ENCODE measurements around the gene SERPINE2.

Gene SERPINE2

DNA sequence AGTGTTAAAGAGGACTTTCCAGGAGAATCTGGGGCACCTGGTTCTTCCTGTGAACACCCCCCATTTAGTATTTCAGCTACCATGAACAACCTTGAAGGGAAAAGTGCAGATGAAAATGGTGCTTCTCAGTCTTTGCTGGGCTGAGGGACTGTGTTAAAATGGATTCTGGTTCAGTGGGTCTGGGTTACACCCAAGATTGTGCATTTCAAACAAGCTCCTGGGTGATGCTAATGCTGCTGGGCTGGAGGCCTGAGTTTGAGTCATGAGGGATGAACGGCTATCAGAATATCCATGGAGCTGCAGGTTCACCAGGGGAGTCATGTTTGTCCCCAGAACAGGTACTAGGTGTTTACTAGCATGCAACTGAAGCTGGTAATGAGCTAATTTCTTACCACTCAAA, 57.8 kb downstream of the SERPINE2 start:
- TF ChIP-seq, protein P1, sequence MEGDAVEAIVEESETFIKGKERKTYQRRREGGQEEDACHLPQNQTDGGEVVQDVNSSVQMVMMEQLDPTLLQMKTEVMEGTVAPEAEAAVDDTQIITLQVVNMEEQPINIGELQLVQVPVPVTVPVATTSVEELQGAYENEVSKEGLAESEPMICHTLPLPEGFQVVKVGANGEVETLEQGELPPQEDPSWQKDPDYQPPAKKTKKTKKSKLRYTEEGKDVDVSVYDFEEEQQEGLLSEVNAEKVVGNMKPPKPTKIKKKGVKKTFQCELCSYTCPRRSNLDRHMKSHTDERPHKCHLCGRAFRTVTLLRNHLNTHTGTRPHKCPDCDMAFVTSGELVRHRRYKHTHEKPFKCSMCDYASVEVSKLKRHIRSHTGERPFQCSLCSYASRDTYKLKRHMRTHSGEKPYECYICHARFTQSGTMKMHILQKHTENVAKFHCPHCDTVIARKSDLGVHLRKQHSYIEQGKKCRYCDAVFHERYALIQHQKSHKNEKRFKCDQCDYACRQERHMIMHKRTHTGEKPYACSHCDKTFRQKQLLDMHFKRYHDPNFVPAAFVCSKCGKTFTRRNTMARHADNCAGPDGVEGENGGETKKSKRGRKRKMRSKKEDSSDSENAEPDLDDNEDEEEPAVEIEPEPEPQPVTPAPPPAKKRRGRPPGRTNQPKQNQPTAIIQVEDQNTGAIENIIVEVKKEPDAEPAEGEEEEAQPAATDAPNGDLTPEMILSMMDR (IDR thresholded peaks at IDR 0.05; ENCODE audit: insufficient read depth, low read depth, low read length, missing control alignments), result no peak
- no peak for DNase-seq (ENCODE audit: low read depth)
- H3K4me3 ChIP-seq (ENCODE audit: low read depth, low read length), result no peak overlapping the region

- TF ChIP-seq, protein P1 (IDR thresholded peaks at IDR 0.05; ENCODE audit: insufficient read depth, low read depth, low read length, missing control alignments), result no peak
- no peak for DNase-seq (ENCODE audit: low read depth)
- no peak overlapping the region for H3K4me3 ChIP-seq (ENCODE audit: low read depth, low read length)
Observed at GRCh38 chr2:223980803-223981202, 58.3 kb downstream of the SERPINE2 start.

DNA sequence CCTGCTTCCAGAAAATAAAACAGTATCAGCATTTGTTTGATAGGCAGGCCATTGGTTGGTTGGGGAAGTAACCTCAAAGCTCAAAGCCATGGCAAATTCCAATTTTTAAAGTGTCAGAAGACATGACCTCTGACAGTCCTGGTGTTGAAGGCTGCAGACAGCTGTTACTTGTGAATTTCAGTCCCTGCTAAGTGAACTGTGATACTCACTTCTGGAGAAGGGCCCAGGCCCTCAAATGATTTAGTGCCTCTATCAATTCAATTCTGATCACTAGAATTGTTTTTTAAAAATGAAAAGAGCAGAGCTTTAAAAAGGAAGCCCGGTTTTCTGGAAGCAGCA, 58.7 kb downstream of the SERPINE2 start:
- DNase-seq (ENCODE audit: low read depth), result no peak
- TF ChIP-seq, protein P1 (IDR thresholded peaks at IDR 0.05; ENCODE audit: insufficient read depth, low read depth, low read length, missing control alignments), result no peak
- no peak overlapping the region for H3K4me3 ChIP-seq (ENCODE audit: low read depth, low read length)

GRCh38 chr2:223979730-223980396, 59.2 kb downstream of the SERPINE2 start:
- no peak for DNase-seq (ENCODE audit: low read depth)
- no peak overlapping the region for H3K4me3 ChIP-seq (ENCODE audit: low read depth, low read length)
- TF ChIP-seq, protein P1 (IDR thresholded peaks at IDR 0.05; ENCODE audit: insufficient read depth, low read depth, low read length, missing control alignments), result no peak

GRCh38 chr2:223978451-223978850, 60.6 kb downstream of the SERPINE2 start:
- TF ChIP-seq, protein P1 (IDR thresholded peaks at IDR 0.05; ENCODE audit: insufficient read depth, low read depth, low read length, missing control alignments), result no peak
- H3K4me3 ChIP-seq (ENCODE audit: low read depth, low read length), result no peak overlapping the region
- no peak for DNase-seq (ENCODE audit: low read depth)

DNA sequence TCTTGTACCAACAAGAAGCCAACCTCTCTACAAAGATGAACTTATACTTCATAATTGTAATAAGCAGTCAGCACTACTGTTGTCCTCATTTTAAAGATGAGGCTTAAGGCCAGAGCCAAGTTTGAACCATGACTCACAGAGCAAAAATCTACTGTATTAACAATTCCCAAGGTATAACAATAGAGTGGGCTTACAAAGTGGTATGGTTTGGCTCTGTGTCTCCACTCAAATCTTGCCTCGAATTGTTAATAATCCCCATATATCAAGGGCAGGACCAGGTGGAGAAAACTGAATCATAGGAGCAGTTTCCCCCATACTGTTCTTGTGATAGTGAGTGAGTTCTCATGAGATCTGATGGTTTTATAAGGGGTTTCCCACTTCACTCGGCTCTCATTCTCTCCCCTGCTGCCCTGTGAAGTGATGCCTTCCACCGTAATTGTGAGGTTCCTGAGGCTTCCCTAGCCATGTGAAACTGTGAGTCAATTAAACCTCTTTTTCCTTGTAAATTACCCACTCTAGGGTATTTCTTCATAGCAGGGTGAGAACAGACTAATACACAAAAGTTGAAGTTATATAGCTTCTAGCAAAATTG, 62.4 kb downstream of the SERPINE2 start:
- TF ChIP-seq, protein P1 (IDR thresholded peaks at IDR 0.05; ENCODE audit: insufficient read depth, low read depth, low read length, missing control alignments), result no peak
- no peak overlapping the region for H3K4me3 ChIP-seq (ENCODE audit: low read depth, low read length)
- DNase-seq (ENCODE audit: low read depth), result no peak

GRCh38 chr2:223973606-223974005, 65.5 kb downstream of the SERPINE2 start:
- TF ChIP-seq, protein P1 (IDR thresholded peaks at IDR 0.05; ENCODE audit: insufficient read depth, low read depth, low read length, missing control alignments), result no peak
- DNase-seq (ENCODE audit: low read depth), result no peak
- H3K4me3 ChIP-seq (ENCODE audit: low read depth, low read length), result no peak overlapping the region

All from GM12865 (cell line).